Measurements from ENCODE around the gene EMX1.

DNA sequence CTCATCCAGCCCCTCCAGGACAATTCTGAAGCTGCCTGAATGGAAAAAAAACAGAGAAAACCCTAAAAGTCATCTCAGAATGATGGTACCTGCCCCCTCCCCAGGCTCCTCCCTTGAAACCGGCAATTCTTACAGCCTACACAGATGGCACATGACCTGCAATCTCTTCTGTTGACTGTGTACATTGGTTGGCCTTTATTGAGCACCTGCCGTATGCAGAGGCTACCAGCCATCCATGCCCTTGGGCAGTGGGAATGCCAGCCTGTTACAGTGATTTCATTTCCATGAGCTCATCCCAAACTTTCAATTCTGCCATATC lies 57.1 kb downstream of the EMX1 start:
- TF ChIP-seq EZH2phosphoT487 (IDR thresholded peaks at IDR 0.05; ENCODE audit: insufficient read depth, low read depth) (no peak), EZH2 (IDR thresholded peaks at IDR 0.05; ENCODE audit: insufficient read depth, poor library complexity, severe bottlenecking) (no peak)
